ENCODE results near the gene XRN1.
"Not testable (repeated sequence)": the region's sequence is repeated elsewhere in the genome, so short reads cannot be mapped to it uniquely, and the experiment has no call there.

- not testable (repeated sequence) for TF ChIP-seq CTCF (IDR thresholded peaks at IDR 0.05; ENCODE audit: low read depth, low read length); MAX (IDR thresholded peaks at IDR 0.05; ENCODE audit: low read depth, low read length); POLR2A (IDR thresholded peaks at IDR 0.05; ENCODE audit: extremely low read depth, insufficient read length)
Observed at GRCh38 chr3:142400537-142400936, 47.3 kb downstream of the XRN1 start.
